GM10248 (cell line): ENCODE results near the gene CTNNBIP1.
"Not testable (repeated sequence)": the region's sequence is repeated elsewhere in the genome, so short reads cannot be mapped to it uniquely, and the experiment has no call there.

Experiments used
- CTCF ChIA-PET: fragments of 300-600 bp; sonication (Branson Sonifier 250); formaldehyde crosslinking; extraction: SDS; loops from one replicate; lab custom pipeline; 2021; ENCODE audit warnings: antibody characterized with exemption; lab: Yijun Ruan, JAX
- POLR2A ChIA-PET: fragments of 350-650 bp; sonication (Branson Sonifier 250); formaldehyde crosslinking; extraction: SDS; loops from one replicate; lab custom pipeline; 2020; ENCODE audit warnings: antibody characterized with exemption; lab: Yijun Ruan, JAX
- DNase-seq: peaks from one replicate; pipeline ENCODE4 v3.0.0; 2012; ENCODE audit errors: extremely low spot score
- TF ChIP-seq, protein P1 (sequence below): IDR thresholded peaks from 2 replicates; pipeline ENCODE4 v1.5.1; 2012; ENCODE audit warnings: mild to moderate bottlenecking, low read depth; ENCODE audit errors: extremely low read depth, missing control alignments, control extremely low read depth

CTNNBIP1 gene

DNA sequence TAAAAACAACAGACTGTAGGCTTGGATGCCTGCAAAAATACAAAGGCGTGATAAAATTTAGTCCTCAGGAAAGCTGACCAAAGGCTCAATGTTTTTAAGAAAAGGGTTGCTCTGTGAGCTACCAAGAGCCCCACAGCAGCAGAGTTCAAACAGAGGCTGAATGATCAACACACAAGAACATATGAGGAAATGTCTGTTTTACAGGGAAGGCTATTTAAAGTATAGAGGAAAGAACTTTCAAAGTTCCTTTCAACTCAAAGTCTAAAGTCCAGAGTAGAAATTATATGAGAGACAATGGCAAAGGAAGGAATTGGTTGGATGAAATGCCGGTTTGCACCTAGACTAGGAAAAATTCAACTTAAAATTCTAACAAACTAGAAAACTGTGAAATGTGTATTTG, 94.9 kb downstream of the CTNNBIP1 start:
- ChIA-PET CTCF (interaction anchor here (1.3 to 4.2 kb wide), 2 partner anchors 10 to 29 kb away, joined by 3 to 14 read pairs; no protein-coding TSS in a partner anchor), POLR2A (no interaction called here)
- no peak for DNase-seq
- TF ChIP-seq, protein P1, sequence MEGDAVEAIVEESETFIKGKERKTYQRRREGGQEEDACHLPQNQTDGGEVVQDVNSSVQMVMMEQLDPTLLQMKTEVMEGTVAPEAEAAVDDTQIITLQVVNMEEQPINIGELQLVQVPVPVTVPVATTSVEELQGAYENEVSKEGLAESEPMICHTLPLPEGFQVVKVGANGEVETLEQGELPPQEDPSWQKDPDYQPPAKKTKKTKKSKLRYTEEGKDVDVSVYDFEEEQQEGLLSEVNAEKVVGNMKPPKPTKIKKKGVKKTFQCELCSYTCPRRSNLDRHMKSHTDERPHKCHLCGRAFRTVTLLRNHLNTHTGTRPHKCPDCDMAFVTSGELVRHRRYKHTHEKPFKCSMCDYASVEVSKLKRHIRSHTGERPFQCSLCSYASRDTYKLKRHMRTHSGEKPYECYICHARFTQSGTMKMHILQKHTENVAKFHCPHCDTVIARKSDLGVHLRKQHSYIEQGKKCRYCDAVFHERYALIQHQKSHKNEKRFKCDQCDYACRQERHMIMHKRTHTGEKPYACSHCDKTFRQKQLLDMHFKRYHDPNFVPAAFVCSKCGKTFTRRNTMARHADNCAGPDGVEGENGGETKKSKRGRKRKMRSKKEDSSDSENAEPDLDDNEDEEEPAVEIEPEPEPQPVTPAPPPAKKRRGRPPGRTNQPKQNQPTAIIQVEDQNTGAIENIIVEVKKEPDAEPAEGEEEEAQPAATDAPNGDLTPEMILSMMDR, result no peak

DNA sequence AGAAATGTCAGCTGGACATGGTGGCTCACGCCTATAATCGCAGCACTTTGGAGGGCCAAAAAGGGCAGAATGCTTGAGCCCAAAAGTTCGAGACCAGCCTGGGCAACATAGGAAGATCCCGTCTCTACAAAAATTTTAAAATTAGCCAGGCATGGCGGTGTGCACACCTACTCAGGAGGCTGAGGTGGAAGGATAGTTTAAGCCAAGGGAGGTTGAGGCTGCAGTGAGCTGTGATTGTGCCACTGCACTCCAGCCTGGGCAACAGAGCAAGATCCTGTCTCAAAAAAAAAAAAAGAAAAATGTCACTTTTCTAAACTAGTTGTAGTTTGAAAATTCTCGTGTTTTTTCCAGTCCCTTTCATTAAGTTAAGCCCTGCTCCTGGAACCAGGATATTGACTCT, 95.5 kb downstream of the CTNNBIP1 start:
- POLR2A ChIA-PET, result no interaction called here

DNA sequence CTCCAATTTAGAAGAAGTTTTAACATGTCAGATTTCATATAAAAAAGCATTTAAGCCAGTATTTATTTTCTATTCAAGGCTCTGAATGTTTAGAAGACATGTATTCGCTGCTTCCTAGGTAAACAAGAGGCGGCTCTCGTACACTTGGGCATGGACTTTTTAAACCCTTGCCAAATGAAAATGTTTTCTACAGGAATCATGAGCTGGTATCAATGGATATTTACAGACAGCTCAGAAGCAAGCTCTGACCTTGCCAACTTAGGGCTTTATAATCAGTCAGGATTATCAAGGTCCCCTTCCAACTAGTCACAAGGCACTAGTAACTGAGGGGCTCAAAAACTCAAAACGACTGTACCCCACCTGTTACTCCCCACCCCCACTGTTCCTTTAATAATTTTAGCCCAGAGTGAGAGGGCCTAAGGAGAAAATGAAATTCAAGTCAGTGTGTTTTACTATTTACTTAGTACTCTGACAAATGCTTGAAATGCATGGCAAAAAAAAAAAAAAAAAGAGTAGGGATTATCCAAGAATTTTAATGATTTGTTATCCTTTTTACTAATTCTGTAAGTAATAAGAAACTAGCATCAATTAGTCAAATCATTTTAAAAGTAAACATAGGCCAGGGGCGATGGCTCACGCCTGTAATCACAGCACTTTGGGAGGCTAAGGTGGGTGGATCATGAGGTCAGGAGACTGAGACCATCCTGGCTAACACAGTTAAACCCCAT, 98.7 kb downstream of the CTNNBIP1 start:
- no peak for DNase-seq
- POLR2A ChIA-PET, result no interaction called here
- CTCF ChIA-PET, result interaction anchor here (0.9 to 1.5 kb wide), 2 partner anchors 12 to 38 kb away, joined by 3 read pairs; no protein-coding TSS in a partner anchor
- TF ChIP-seq, protein P1, result no peak

More for the DNA sequence above, 95.5 kb downstream of the CTNNBIP1 start:
- TF ChIP-seq, protein P1, result no peak
- no peak for DNase-seq
- CTCF ChIA-PET, result interaction anchor here (4.2 kb wide), 1 partner anchor 29 kb away, joined by 14 read pairs; no protein-coding TSS in a partner anchor

DNA sequence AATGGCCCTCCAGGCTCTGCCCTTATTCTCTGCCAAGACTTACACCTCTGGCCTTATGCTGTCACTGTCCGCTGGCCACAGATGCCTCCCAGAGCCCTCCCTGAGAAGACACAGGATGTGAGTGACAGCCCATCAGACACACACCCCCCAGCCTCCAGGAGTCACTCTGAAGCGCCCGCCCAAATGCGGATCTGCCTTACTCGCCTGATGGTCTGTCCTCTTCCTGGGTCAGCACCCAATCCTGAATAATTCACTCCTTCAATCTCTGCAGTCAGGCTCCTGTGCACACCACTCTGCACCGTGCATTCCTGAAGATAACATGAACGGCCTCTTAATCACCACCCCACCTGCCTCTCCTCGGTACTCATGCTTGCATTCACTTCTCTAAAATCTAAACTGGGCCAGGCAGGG, 101.0 kb downstream of the CTNNBIP1 start:
- TF ChIP-seq, protein P1, result no peak
- CTCF ChIA-PET, result interaction anchor here (1.1 kb wide), 1 partner anchor 25 kb away, joined by 3 read pairs; no protein-coding TSS in a partner anchor
- POLR2A ChIA-PET, result no interaction called here
- DNase-seq, result no peak

DNA sequence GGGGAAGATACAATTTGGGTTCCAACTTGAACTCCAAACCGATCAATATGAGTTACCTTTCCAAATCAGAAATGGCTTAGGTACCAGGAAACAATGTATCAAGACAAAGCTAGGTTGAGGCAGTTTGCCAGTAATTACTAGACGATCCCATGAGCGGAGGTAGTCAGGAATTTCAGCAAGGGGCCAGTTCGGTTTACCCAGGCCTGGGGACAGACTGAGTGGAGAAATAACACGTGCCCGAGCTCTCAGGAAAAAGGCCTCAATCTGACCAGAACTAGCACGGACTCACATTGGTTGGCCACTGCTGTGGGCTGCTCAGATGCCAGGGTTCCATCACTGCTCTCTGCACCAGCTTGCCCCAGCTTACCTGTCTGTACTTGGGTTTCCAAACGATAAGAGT, 101.6 kb downstream of the CTNNBIP1 start:
- TF ChIP-seq, protein P1, result no peak
- POLR2A ChIA-PET, result no interaction called here
- CTCF ChIA-PET, result interaction anchor here (1.1 kb wide), 1 partner anchor 24 kb away, joined by 3 read pairs; no protein-coding TSS in a partner anchor

DNA sequence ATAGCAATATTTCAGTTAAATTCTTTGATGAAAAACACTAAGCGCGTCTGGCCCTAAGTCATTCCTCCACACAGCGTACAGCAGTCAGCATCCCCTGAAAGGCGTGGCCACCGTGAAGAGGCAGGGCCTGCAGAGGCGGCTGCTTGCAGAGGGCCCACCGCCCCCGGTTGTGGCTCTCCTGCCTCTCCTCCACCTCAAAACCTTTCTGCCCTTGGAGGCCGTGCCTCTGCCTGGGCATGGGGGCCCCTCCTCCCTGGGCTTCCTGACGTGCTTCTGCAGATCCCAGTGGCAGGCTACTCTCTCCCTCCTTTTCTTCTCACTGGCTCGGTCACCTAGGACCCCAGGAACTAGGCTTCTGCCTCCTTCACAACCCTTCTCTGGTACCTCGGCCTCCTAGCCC, 102.5 kb downstream of the CTNNBIP1 start:
- TF ChIP-seq, protein P1, result no peak
- no peak for DNase-seq
- ChIA-PET POLR2A (no interaction called here), CTCF (no interaction called here)

More for the DNA sequence above, 101.6 kb downstream of the CTNNBIP1 start:
- DNase-seq, result no peak

DNA sequence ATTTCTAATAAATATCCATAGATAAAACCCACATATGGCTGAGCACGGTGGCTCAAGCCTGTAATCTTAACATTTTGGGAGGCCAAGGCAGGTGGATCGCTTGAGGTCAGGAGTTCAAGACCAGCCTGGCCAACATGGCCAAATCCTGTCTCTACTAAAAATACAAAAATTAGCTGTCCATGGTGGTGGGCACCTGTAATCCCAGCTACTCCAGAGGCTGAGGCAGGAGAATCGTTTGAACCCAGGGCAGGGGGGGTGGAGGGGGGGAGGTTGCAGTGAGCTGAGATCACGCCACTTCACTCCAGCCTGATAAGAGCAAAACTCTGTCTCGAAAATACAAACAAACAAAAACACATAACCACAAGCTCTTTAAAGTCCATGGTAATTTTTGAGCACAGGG, 104.1 kb downstream of the CTNNBIP1 start:
- POLR2A ChIA-PET, DNase-seq: not testable (repeated sequence)
- CTCF ChIA-PET, result interaction anchor here (1.9 to 2.1 kb wide), 2 partner anchors 12 to 21 kb away, joined by 5 to 15 read pairs; no protein-coding TSS in a partner anchor
